MM.1S (cell line): ENCODE data around the gene ZC3H12C.
"Not testable (repeated sequence)": the region's sequence is repeated elsewhere in the genome, so short reads cannot be mapped to it uniquely, and the experiment has no call there.

ENCODE experiments used
- DNase-seq: peaks from one replicate; pipeline ENCODE4 v3.0.0-alpha.2; 2015
- H2AFZ ChIP-seq: fragments of 300-600 bp; sonication (generic); 2 replicates; pipeline ENCODE4 v1.6.0; 2016; ENCODE audit warnings: antibody characterized with exemption, low read length
- H3F3A ChIP-seq: fragments of 300-600 bp; sonication (generic); 2 replicates; pipeline ENCODE4 v1.6.1; 2016; ENCODE audit warnings: mild to moderate bottlenecking, antibody characterized with exemption, low read length, moderate library complexity, mixed read lengths; ENCODE audit not compliant: insufficient read depth
- H3K27ac ChIP-seq: fragments of 300-600 bp; sonication (generic); 2 replicates; pipeline ENCODE4 v1.5.1; 2016; ENCODE audit warnings: mild to moderate bottlenecking, low read length
- H3K27me3 ChIP-seq: fragments of 300-600 bp; sonication (generic); replicated peaks from 2 replicates; pipeline ENCODE4 v1.6.0; 2016; ENCODE audit warnings: low read length; ENCODE audit not compliant: insufficient read depth
- H3K36me3 ChIP-seq: fragments of 300-600 bp; sonication (generic); replicated peaks from 2 replicates; pipeline ENCODE4 v1.6.1; 2016; ENCODE audit warnings: mild to moderate bottlenecking, low read length, mixed read lengths; ENCODE audit not compliant: insufficient read depth
- H3K4me1 ChIP-seq: fragments of 300-600 bp; sonication (generic); 2 replicates; pipeline ENCODE4 v1.6.1; 2016; ENCODE audit warnings: low read length, mixed read lengths
- H3K4me2 ChIP-seq: fragments of 300-600 bp; sonication (generic); 2 replicates; pipeline ENCODE4 v1.6.0; 2016; ENCODE audit warnings: low read depth, low read length
- H3K4me3 ChIP-seq: fragments of 300-600 bp; sonication (generic); 2 replicates; pipeline ENCODE4 v1.5.1; 2016; ENCODE audit warnings: low read length, mixed read lengths
- H3K79me2 ChIP-seq: fragments of 300-600 bp; sonication (generic); 2 replicates; pipeline ENCODE4 v1.6.1; 2016; ENCODE audit warnings: mixed run types, low read length, mixed read lengths
- H3K9ac ChIP-seq: fragments of 300-600 bp; sonication (generic); 2 replicates; pipeline ENCODE4 v1.6.1; 2016; ENCODE audit warnings: low read length, mixed read lengths
- H3K9me2 ChIP-seq: fragments of 300-600 bp; sonication (generic); replicated peaks from 2 replicates; pipeline ENCODE4 v1.6.1; 2016; ENCODE audit warnings: mild to moderate bottlenecking, low read length, mixed read lengths; ENCODE audit not compliant: insufficient read depth
- H3K9me3 ChIP-seq: fragments of 300-600 bp; sonication (generic); replicated peaks from 2 replicates; pipeline ENCODE4 v1.6.1; 2016; ENCODE audit warnings: mild to moderate bottlenecking, low read length, mixed read lengths; ENCODE audit not compliant: insufficient read depth
- H4K20me1 ChIP-seq: fragments of 300-600 bp; sonication (generic); 2 replicates; pipeline ENCODE4 v1.6.1; 2016; ENCODE audit warnings: mild to moderate bottlenecking, low read length, moderate library complexity, mixed read lengths; ENCODE audit not compliant: insufficient read depth
- CTCF ChIP-seq: fragments of 300-600 bp; sonication (generic); IDR thresholded peaks from 2 replicates; pipeline ENCODE4 v1.5.1; 2016; ENCODE audit warnings: antibody characterized with exemption, low read length, mixed read lengths
- EZH2 ChIP-seq: fragments of 300-600 bp; sonication (generic); optimal IDR thresholded peaks from 2 replicates; pipeline ENCODE3; 2017; ENCODE audit warnings: low read depth, mild to moderate bottlenecking, antibody characterized with exemption, low read length, mixed read lengths
- EZH2phosphoT487 ChIP-seq: fragments of 300-600 bp; sonication (generic); IDR thresholded peaks from 2 replicates; pipeline ENCODE4 v1.6.1; 2018; ENCODE audit warnings: antibody characterized with exemption, low read length

Gene ZC3H12C

GRCh38 chr11:110186867-110187266, 93.7 kb downstream of the ZC3H12C start:
- Histone ChIP-seq H3K27me3 (no peaks in the 10 kb centered on the region), H4K20me1 (no peaks in the 10 kb centered on the region), H3K4me3 (no peak overlapping the region), H3K27ac (no peak overlapping the region), H3K79me2 (no peaks in the 10 kb centered on the region), H3K4me1 (0 out of 2 replicates have a peak, but pooled peaks cover 4% of the 10 kb centered on the region), H3K4me2 (no peak overlapping the region), H3K9ac (no peak overlapping the region), H3K9me3 (no peaks in the 10 kb centered on the region), H3K9me2 (no peaks in the 10 kb centered on the region), H3F3A (no peaks in the 10 kb centered on the region), H3K36me3 (no peaks in the 10 kb centered on the region), H2AFZ (no peak overlapping the region)
- TF ChIP-seq CTCF (no peak), EZH2phosphoT487 (no peak), EZH2 (no peak)
- no peak for DNase-seq

- Histone ChIP-seq H3K4me3 (no peak overlapping the region), H3K36me3 (no peaks in the 10 kb centered on the region), H3K79me2 (no peaks in the 10 kb centered on the region), H3K4me2 (no peak overlapping the region), H3K9me3 (no peaks in the 10 kb centered on the region), H3K27me3 (no peaks in the 10 kb centered on the region), H3K4me1 (0 out of 2 replicates have a peak, but pooled peaks cover 4% of the 10 kb centered on the region), H3K27ac (no peak overlapping the region), H4K20me1 (no peaks in the 10 kb centered on the region), H3K9ac (no peak overlapping the region), H3F3A (no peaks in the 10 kb centered on the region), H3K9me2 (no peaks in the 10 kb centered on the region), H2AFZ (no peak overlapping the region)
- no peak for TF ChIP-seq EZH2
- no peak for TF ChIP-seq EZH2phosphoT487
- no peak for TF ChIP-seq CTCF
- no peak for DNase-seq
Measured at GRCh38 chr11:110187731-110188130, 94.5 kb downstream of the ZC3H12C start.

- no peak for TF ChIP-seq CTCF
- no peak for TF ChIP-seq EZH2
- no peak for TF ChIP-seq EZH2phosphoT487
- no peaks in the 10 kb centered on the region for H4K20me1 ChIP-seq
- H3K36me3 ChIP-seq = no peaks in the 10 kb centered on the region
- no peak overlapping the region for H3K4me3 ChIP-seq
- H3K79me2 ChIP-seq = no peaks in the 10 kb centered on the region
- H3K9ac ChIP-seq = no peak overlapping the region
- no peaks in the 10 kb centered on the region for H3K9me2 ChIP-seq
- no peaks in the 10 kb centered on the region for H3K9me3 ChIP-seq
- no peak for DNase-seq
- H3K27me3 ChIP-seq = no peaks in the 10 kb centered on the region
- no peak overlapping the region for H3K27ac ChIP-seq
- H3K4me2 ChIP-seq = no peak overlapping the region
- no peak overlapping the region for H2AFZ ChIP-seq
- H3F3A ChIP-seq = no peaks in the 10 kb centered on the region
- H3K4me1 ChIP-seq = 0 out of 2 replicates have a peak, but pooled peaks cover 4% of the 10 kb centered on the region
Measured at GRCh38 chr11:110190885-110191284, 97.7 kb downstream of the ZC3H12C start.

GRCh38 chr11:110192604-110193282, 99.6 kb downstream of the ZC3H12C start:
- H3K4me1 ChIP-seq, H3K27ac ChIP-seq, H2AFZ ChIP-seq, H3F3A ChIP-seq, H4K20me1 ChIP-seq, H3K9ac ChIP-seq, H3K9me3 ChIP-seq, H3K79me2 ChIP-seq, H3K4me3 ChIP-seq, H3K9me2 ChIP-seq, H3K4me2 ChIP-seq, H3K36me3 ChIP-seq, H3K27me3 ChIP-seq: not testable (repeated sequence)
- peak; percentile 33 for DNase-seq

- not testable (repeated sequence) for H3K9ac ChIP-seq, H2AFZ ChIP-seq, H3K27me3 ChIP-seq, H3K36me3 ChIP-seq, H3K4me3 ChIP-seq, H3F3A ChIP-seq, H3K79me2 ChIP-seq, H4K20me1 ChIP-seq, H3K27ac ChIP-seq, H3K4me2 ChIP-seq, H3K4me1 ChIP-seq, DNase-seq, H3K9me2 ChIP-seq, H3K9me3 ChIP-seq
Measured at GRCh38 chr11:110194211-110194766, 101.1 kb downstream of the ZC3H12C start.
